ES-I3 (cell line): Measurements from ENCODE around the gene NCOA6.

Experiments
- H3K36me3 ChIP-seq: 2 replicates; pipeline ENCODE4 v1.6.1; 2013; ENCODE audit warnings: mild to moderate bottlenecking, low read length, control low read depth, moderate library complexity; ENCODE audit not compliant: insufficient read depth
- H3K4me1 ChIP-seq: 2 replicates; pipeline ENCODE4 v1.6.1; 2013; ENCODE audit warnings: mild to moderate bottlenecking, control low read depth, low read length; ENCODE audit not compliant: insufficient read depth
- H3K9ac ChIP-seq: 2 replicates; pipeline ENCODE4 v1.6.1; 2013; ENCODE audit warnings: low read depth, mild to moderate bottlenecking, low read length, moderate library complexity
- H3K9me3 ChIP-seq: 2 replicates; pipeline ENCODE4 v1.6.1; 2013; ENCODE audit warnings: mild to moderate bottlenecking, low read length, moderate library complexity; ENCODE audit not compliant: control insufficient read depth, insufficient read depth

NCOA6 gene

DNA sequence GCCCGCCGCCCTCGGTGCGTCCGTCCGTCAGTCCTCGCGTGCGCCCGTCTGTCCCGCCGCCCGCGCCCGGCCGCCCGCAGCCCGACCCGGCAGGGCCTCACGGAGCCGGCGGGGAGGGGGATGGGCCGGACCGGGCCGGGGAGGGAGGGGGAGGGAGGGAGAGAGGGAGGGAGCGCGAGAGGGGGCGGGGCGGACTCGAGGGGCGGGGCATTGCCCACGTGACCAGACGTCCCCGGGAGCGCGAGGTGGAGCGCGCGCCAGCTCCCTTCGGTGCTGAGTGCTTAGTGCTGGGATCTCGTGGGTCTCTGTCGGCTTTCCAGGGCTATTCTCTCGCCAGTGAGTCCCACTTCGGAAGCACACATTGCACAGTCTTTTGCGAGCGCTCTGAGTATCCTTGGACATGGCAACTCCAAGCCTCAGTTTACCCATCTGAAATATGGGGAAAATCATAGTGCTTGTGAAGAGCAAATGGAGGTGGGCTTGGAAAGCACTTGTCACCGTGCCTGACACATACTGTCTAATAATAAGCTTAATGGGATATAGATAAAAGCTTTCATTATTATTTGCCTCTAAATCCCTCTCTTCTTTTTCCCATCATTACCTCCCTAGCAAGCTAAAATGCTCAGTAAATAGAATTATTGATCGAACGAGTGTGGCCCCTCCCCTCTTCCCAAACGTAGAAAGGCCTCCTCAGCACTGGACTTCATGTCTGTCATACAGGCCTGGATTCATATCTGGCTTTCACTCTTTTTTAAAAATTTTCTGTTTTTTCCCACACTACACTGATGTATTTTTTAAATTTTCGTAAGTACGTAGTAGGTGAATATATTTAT lies at the start of gene NCOA6:
Gene NCOA6 (minus strand): TSS at position 122 of the 833 bp plus-strand sequence. CDS start 43,296 bp downstream, outside the sequence.
- peaks cover 6% of the 10 kb centered on the region; the same call in 1 of the 2 replicates for H3K4me1 ChIP-seq
- peak within 1 kb of the TSS; percentile 73 for H3K9ac ChIP-seq
- no peaks in the 10 kb centered on the region for H3K36me3 ChIP-seq
- H3K9me3 ChIP-seq: no peaks in the 10 kb centered on the region

DNA sequence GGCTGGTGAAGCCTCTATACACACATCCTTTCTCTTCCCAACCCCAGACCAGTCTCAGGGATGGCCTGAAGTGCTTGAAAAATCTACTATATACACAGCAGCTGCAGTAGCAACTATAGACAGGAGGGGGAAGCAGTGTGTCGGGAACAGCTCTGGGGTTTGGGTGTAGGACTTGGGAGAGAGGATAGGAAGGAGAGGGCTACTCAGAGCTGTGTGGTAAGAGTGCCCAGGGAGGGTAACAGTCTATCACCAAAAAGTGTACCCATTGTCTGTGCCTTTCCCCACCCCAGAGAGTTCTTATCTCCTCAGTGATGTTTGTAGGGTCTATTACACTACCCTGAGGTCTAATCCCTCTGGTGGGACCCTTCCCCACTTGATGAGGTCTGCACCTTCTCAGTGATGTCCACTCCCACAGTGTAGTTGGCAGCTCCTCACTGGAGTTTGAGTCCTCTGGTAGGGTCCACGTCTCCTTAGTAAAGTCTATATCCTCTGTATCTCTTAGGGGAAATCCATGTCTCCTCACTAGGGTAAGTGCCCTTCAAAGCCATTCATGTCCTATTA lies 48.7 kb upstream of the NCOA6 start:
- no peaks in the 10 kb centered on the region for H3K36me3 ChIP-seq
- H3K9ac ChIP-seq: no peak overlapping the region
- peaks cover 3% of the 10 kb centered on the region; the same call in 1 of the 2 replicates for H3K4me1 ChIP-seq
- H3K9me3 ChIP-seq: no peaks in the 10 kb centered on the region

DNA sequence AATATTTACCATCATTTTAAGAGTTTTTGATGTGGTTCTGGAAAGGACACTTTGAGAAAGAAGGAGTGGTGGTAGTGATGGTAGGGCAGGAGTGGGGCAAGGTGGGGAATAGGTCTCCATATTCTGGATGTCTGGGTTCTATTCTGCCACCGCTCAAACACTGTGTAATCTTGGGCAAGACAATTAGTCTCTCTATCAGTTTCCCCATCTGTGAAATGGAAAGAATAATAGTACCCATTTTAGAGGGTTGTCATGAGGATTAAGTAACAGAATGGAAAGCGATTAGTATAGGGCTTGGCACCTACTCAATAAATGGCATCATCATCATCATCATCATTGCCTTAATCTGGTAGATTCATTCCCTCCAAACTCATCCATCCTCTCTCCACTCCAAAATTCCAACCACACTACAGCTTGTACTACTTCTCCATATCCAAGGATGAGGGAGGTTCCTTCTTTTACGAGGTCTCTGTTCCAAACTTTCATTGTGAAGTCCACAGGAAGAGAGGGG lies 48.2 kb upstream of the NCOA6 start:
- Histone ChIP-seq H3K4me1 (peaks cover 3% of the 10 kb centered on the region; the same call in 1 of the 2 replicates), H3K9me3 (no peaks in the 10 kb centered on the region), H3K9ac (peak overlapping the region; percentile 57; the same call in 1 of the 2 replicates), H3K36me3 (no peaks in the 10 kb centered on the region)

DNA sequence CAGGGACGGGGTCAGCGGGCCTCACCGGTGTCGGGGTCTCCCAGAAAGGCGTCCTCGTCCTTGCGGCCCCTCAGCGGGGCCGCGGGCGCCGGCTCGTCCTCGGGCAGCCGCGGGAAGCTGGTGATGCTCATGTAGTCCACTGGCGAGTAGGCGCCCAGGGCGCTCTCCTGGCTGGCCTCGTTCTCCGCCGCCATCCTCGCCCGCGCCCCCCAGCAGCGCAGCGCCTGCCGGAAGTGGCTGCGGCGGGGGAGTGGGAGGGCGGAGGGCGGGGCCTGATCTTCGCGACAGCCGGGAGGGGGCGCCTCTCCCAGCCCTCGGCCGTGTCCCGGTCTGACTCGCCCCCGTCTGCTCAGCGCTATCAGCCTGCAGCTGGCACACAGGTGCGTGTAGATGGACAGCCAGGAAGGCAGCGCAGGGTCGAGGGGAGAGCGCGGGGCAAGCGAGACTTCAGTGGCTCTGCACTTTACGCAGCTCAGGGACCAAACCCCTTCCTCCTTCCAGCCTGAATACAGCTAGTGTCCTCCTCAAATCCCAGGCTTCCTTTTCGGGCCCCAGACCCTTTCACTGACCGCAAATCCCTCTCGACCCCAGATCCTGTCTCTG lies 47.3 kb upstream of the NCOA6 start, which contains the start of gene GGT7:
Gene GGT7 (minus strand): TSS at position 235 of the 603 bp plus-strand sequence. CDS start 41 bp downstream, at position 194.
- Histone ChIP-seq H3K4me1 (peaks cover 3% of the 10 kb centered on the region; the same call in 1 of the 2 replicates), H3K9me3 (no peaks in the 10 kb centered on the region), H3K9ac (peak within 1 kb of the TSS; percentile 57), H3K36me3 (no peaks in the 10 kb centered on the region)

DNA sequence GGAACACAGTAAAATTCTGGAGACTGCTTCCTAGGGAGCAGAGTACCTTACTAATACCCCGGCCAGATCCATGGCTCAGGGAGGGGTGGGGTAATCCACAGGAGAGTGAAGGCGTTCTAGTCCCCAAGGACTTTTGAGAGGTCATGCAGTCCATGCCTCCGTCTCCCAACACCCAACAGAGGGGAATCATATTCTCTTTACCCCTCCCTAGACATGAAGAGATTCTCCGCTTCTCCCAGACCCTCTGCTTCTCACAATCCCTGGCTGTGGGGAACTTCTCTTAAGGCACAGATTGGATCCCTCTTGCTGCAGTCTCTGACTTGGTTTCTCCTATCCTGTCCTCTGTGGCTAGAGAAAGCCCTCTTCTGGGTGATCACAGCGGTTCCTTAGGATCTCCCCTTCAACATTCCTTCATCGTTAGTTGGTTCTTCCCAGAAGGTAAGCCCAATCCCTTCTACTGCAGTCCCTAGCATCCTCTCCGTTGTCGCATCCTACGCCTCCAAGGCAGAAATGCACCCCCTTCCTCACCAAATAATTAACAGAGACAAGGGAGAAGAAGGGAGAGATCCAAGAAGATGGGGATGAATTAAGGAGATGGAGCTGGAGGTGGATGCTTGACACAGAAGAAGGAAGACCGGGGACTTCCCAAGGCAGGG lies 46.6 kb upstream of the NCOA6 start:
- H3K9ac ChIP-seq: peak overlapping the region; percentile 52; the same call in 1 of the 2 replicates
- no peaks in the 10 kb centered on the region for H3K9me3 ChIP-seq
- peaks cover 3% of the 10 kb centered on the region; the same call in 1 of the 2 replicates for H3K4me1 ChIP-seq
- no peaks in the 10 kb centered on the region for H3K36me3 ChIP-seq

DNA sequence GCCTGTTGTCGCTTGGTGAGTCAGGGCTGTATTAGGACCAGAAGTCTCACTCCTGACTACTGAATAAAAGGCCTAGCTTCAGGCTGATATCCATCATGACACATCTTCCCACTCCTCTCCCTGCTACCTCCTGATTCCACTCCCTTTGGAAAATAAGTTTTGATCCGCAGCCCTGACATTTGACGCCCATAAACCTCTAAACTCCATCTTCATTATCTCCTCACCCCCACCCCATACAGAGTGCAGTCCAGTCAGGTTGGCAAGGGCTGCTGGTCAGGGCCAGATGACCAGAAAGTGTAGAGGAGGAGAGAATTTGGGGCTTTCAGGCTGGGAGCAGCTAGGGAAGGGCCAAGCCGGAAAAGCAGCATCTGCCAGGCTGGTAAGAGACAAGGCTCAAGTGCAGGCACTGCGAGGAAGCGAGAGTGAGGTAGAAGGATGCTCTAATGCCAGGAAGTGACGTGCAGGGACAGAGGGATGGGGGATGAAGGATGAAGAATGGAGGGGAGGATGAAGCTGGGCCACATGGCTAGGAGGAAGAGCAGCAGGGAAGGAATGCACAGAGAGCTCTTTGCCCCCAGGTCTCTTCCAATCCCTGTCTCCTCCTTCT lies 46.0 kb upstream of the NCOA6 start:
- no peak overlapping the region for H3K9ac ChIP-seq
- no peaks in the 10 kb centered on the region for H3K9me3 ChIP-seq
- H3K36me3 ChIP-seq: no peaks in the 10 kb centered on the region
- peaks cover 3% of the 10 kb centered on the region; the same call in 1 of the 2 replicates for H3K4me1 ChIP-seq

DNA sequence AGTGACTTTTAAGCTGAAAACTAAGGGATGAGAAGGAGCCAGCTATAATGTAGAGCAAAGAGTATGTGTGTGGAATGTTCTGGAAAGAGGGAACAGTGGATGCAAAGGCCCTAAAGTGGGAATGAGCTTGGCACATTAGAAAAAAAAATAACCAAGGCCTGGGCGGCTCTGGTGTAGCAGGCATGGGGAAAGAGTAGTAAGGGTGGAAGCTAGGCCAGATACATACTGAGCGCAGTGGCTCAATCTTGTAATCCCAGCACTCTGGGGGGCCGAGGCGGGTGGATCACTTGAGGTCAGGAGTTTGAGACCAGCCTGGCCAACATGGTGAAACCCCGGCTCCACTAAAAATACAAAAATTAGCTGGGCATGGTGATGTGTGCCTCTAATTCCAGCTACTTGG lies 38.8 kb upstream of the NCOA6 start:
- H3K9ac ChIP-seq: no peak overlapping the region
- H3K36me3 ChIP-seq: no peaks in the 10 kb centered on the region; the same call in 1 of the 2 replicates
- H3K9me3 ChIP-seq: no peaks in the 10 kb centered on the region
- peaks cover 3% of the 10 kb centered on the region; the same call in 1 of the 2 replicates for H3K4me1 ChIP-seq

DNA sequence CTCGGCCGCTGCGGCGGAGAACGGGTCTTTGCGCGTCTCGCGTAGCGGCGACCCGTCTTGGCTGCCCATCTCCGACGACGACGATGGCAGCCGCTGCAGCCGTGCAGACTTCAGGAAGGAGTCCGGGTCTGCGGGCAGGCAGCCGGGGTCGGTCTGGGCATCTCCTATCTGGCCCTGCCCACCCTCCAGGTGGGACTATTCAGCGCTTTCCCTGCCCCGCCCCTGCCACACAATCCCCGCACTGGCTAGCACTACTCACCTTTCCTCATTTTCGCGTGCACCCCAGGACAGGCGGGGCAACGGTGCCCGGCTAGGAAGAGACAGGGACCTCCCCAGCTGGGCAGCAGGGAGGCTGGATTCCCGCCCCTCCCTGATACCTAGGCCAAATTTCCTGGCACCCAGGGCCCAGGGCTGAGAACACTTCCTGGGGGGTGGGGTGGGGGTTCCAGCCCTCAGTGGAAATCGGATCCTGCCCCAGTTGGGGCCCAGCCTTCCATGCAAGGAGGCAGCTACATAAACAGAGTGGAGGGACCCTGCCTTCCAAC lies 38.0 kb upstream of the NCOA6 start:
- H3K9ac ChIP-seq: peak overlapping the region; percentile 32; the same call in 1 of the 2 replicates
- H3K9me3 ChIP-seq: no peaks in the 10 kb centered on the region
- peaks cover 3% of the 10 kb centered on the region; the same call in 1 of the 2 replicates for H3K4me1 ChIP-seq
- no peaks in the 10 kb centered on the region; the same call in 1 of the 2 replicates for H3K36me3 ChIP-seq

DNA sequence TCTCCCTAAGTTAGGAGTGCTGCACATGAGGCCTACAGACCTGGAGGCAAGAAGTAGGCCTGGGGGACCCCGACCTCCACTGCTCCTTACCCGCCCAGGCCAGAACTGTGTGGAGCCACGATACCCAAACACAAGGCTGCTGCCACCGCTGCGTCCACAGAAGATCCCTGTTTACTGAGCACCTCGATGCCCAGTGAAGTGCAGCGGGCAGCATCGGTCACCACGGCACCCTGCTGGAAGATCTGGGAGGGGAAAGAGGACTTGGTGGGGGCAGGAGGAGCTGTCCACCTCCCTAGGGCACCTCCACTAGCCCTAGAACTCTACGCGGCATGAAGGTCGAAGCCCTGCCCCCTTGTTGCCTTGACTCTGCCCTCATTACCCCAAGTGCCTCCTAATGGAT lies 37.3 kb upstream of the NCOA6 start:
- Histone ChIP-seq H3K36me3 (no peaks in the 10 kb centered on the region; the same call in 1 of the 2 replicates), H3K9ac (peak overlapping the region; percentile 32; the same call in 1 of the 2 replicates), H3K9me3 (no peaks in the 10 kb centered on the region), H3K4me1 (peaks cover 3% of the 10 kb centered on the region; the same call in 1 of the 2 replicates)

DNA sequence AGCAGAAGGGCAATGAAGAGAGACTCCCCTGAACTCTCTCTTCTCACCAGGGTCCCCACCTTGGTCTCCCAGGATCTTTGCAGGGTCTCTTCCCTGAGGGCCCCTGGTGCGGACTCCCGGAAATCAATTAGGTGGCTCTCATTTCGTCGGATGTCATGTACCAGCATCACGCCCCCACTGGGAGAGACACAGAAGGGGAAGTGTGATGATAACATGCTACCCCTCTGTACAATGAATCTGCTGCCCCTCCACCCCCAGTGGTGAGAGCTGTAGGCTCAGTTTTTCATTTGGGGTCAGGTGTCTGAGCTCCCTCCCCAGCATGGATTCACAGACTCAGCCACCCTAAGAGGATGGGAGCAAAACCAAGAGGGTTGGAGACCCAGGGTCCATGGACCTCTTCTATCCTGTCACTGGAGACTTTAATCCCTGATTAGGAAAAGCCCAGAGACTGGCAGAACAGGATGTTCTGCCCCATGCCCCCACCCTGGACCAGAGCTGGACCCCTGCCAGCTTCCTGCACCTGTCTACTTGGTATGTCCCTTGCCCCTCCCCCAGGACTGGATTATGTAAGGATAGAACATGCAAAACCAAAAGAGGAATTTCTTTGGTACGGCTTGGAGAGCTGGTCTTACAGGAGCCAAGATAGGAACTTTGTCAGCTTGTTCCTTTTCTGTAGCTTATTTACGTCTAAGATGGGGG lies 36.1 kb upstream of the NCOA6 start:
- Histone ChIP-seq H3K9me3 (no peaks in the 10 kb centered on the region), H3K4me1 (peaks cover 3% of the 10 kb centered on the region; the same call in 1 of the 2 replicates), H3K9ac (no peak overlapping the region), H3K36me3 (no peaks in the 10 kb centered on the region; the same call in 1 of the 2 replicates)

DNA sequence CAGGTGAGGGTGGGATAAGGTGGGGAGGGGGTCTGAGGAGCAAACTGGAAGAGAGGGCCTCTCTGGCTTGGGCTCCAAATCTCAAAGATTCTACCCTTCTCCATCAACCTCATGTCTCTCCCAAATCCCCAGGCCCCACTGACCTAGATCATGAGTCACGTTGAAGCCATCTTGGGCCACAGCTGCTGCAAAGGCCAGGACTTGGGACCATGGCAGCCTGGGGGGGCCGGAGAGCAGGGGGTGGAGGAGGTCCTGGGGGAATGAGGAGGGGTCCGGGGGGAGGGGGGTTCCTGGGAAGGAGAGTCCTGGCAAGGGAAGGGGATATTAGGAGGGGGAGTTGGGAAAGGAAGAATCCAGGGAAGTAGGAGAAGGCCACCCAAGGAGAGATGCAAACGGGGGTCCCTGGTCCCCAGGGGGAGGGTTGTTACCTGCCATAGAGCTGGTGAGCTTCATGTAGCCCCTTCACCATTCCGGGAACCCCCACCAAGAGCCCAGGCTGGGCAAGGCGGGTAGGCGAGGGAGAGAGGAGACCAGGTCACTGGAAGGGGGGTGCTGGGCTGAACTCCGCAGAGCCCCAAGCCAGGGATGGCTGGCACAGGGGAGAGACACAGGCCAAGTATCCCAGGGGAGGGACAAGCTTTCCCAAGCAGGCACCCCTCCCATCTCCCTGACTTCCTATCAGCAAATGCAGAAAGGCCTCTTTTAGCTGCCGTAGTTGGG lies 34.5 kb upstream of the NCOA6 start:
- no peaks in the 10 kb centered on the region for H3K9me3 ChIP-seq
- peaks cover 3% of the 10 kb centered on the region; the same call in 1 of the 2 replicates for H3K4me1 ChIP-seq
- no peak overlapping the region for H3K9ac ChIP-seq
- H3K36me3 ChIP-seq: no peaks in the 10 kb centered on the region; the same call in 1 of the 2 replicates

DNA sequence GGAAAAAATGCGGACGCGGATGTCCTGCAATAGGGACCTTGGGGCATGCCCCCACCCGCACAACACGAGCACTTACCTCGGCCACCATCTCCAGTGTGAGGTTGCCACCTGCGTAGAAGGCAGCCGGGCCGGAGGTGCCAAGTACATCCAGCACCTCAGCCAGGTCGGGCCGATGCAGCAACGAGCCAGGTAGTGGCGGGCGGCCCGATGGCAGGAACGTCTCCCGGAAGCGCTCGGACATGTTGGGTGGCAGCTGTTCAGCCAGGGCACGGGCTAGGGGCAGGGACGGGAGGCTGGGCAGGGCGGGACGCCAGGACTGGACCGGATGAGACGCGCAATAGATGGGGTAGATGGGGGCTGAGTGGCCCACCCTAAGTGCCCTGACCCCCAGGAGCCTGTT lies 33.9 kb upstream of the NCOA6 start:
- no peaks in the 10 kb centered on the region for H3K9me3 ChIP-seq
- H3K36me3 ChIP-seq: no peaks in the 10 kb centered on the region; the same call in 1 of the 2 replicates
- peaks cover 3% of the 10 kb centered on the region; the same call in 1 of the 2 replicates for H3K4me1 ChIP-seq

More for the DNA sequence above, 33.9 kb upstream of the NCOA6 start:
- H3K9ac ChIP-seq: no peak overlapping the region
